HepG2 (cell line): ENCODE measurements around the gene KCNT2. TPM values are rescaled to one million over a fixed set of nuclear protein-coding genes. Genes with fewer than 3 reads are reported as not detected.

Source experiments
- CENPX ChIP-seq: sonication (generic); formaldehyde crosslinking; IDR thresholded peaks from 2 replicates; pipeline ENCODE4 v1.9.0; 2021; ENCODE audit warnings: mild to moderate bottlenecking, missing genetic modification reagents, moderate library complexity
- DR1 ChIP-seq: sonication (generic); formaldehyde crosslinking; IDR thresholded peaks from 2 replicates; pipeline ENCODE4 v1.8.0; 2021; ENCODE audit warnings: mild to moderate bottlenecking, missing genetic modification reagents, inconsistent platforms
- HDAC6 ChIP-seq: fragments of 200-600 bp; sonication (generic); IDR thresholded peaks from 2 replicates; pipeline ENCODE4 v1.7.0; 2017; ENCODE audit warnings: mild to moderate bottlenecking, antibody characterized with exemption, low read length, low read depth
- SIX1 ChIP-seq: sonication (generic); formaldehyde crosslinking; IDR thresholded peaks from 2 replicates; pipeline ENCODE4 v1.4.0; 2020; ENCODE audit warnings: missing genetic modification reagents, borderline replicate concordance
- TCF12 ChIP-seq, 2 experiments: fragments of 450-650 bp in 1 of 2; sonication (generic) in 1 of 2; formaldehyde crosslinking in 1 of 2; IDR thresholded peaks; 2 replicates each; pipeline versions ENCODE4 v1.6.1 to v1.8.0; 2017 to 2022; ENCODE audit warnings: antibody characterized with exemption in 1 of 2, mild to moderate bottlenecking in 1 of 2, missing genetic modification reagents in 1 of 2, moderate library complexity in 1 of 2
- ZNF317 ChIP-seq: sonication (generic); formaldehyde crosslinking; IDR thresholded peaks from 2 replicates; pipeline ENCODE4 v1.5.0; 2020; ENCODE audit warnings: mild to moderate bottlenecking, missing genetic modification reagents
- ZNF510 ChIP-seq: sonication (generic); formaldehyde crosslinking; IDR thresholded peaks from 2 replicates; pipeline ENCODE4 v1.4.0; 2020; ENCODE audit warnings: low read depth, mild to moderate bottlenecking, missing genetic modification reagents
- ZNF7 ChIP-seq: IDR thresholded peaks from 2 replicates; pipeline ENCODE4 v1.6.1; 2016; ENCODE audit warnings: missing biosample characterization, missing genetic modification reagents
- polyA plus RNA-seq, 8 experiments: library from polyadenylated mRNA; depleted of rRNA in 3 of 8; stranded (reverse) in 7 of 8; unstranded in 1 of 8; fragments of >200 nt; fragmentation: Illumina TruSeq in 4 of 8; extraction: Trizol in 4 of 8; gene quantifications; 2 replicates each; pipeline versions ENCODE4 v1.2.1 to v1.2.3, GENCODE V29; 2011 to 2016; ENCODE audit warnings: low read depth in 4 of 8, missing spikeins in 1 of 8, mixed read lengths in 1 of 8; ENCODE audit not compliant: insufficient read depth in 1 of 8
- total RNA-seq, 5 experiments: library from RNA; depleted of rRNA; stranded (reverse); fragments of >200 nt; fragmentation: Illumina TruSeq; extraction: Trizol; gene quantifications; 2 replicates each; pipeline ENCODE4 v1.2.3, GENCODE V29; 2016; ENCODE audit warnings: low read depth in 1 of 5
- TF ChIP-seq, protein P1 (sequence below): sonication (generic); formaldehyde crosslinking; IDR thresholded peaks from 2 replicates; pipeline ENCODE4 v1.5.1; 2020; ENCODE audit warnings: mild to moderate bottlenecking, missing genetic modification reagents, borderline replicate concordance
- TF ChIP-seq, protein P2 (sequence below): sonication (generic); formaldehyde crosslinking; IDR thresholded peaks from 2 replicates; pipeline ENCODE4 v1.4.0; 2020; ENCODE audit warnings: missing genetic modification reagents, mild to moderate bottlenecking, borderline replicate concordance
- TF ChIP-seq, protein P3 (sequence below): sonication (generic); formaldehyde crosslinking; IDR thresholded peaks from 2 replicates; pipeline ENCODE4 v1.5.0; 2020; ENCODE audit warnings: mild to moderate bottlenecking, missing genetic modification reagents
- TF ChIP-seq, protein P4 (sequence below): sonication (generic); formaldehyde crosslinking; IDR thresholded peaks from 2 replicates; pipeline ENCODE4 v1.4.0; 2020; ENCODE audit warnings: missing genetic modification reagents
- TF ChIP-seq, protein P5 (sequence below): IDR thresholded peaks from 2 replicates; pipeline ENCODE4 v1.6.1; 2018; ENCODE audit warnings: missing genetic modification reagents
- TF ChIP-seq, protein P6 (sequence below): sonication (generic); formaldehyde crosslinking; IDR thresholded peaks from 2 replicates; pipeline ENCODE4 v1.8.0; 2022; ENCODE audit warnings: mild to moderate bottlenecking, missing genetic modification reagents, moderate library complexity

KCNT2 gene
- total and polyA plus RNA-seq, 2 of the 13 experiments (the other 11 are each of a cell fraction or from before 2014, with no cell fraction given) = not detected

DNA sequence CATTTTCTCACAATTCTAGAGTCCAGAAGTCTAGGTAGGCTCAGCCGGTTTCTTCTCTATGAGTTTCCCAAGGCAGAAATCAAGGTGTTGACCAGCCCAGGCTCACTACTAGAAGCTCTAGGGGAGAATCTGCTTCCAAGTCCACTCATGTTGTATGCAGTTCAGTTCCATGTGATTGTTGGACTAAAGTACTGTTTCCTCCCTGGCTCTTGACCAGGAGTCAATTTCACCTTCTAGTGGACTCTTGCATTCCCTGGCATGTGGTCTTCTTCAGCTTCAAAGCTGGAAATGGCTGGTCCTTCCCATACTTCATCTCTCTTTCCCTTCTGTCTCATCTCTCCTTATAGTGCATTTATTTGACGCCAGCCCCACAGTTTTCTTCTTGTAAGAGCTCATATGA lies 153.4 kb downstream of the KCNT2 start (continued):
- TF ChIP-seq CENPX (no peak), ZNF317 (no peak), ZNF510 (CRISPR knock-in tag) (no peak), DR1 (CRISPR knock-in tag) (no peak), SIX1 (CRISPR knock-in tag) (no peak), HDAC6 (no peak), ZNF7 (CRISPR knock-in tag) (no peak), TCF12 (IDR thresholded peaks at IDR 0.05) (no peak), TCF12 (CRISPR knock-in tag; IDR thresholded peaks at IDR 0.05) (no peak)
- TF ChIP-seq, protein P1, sequence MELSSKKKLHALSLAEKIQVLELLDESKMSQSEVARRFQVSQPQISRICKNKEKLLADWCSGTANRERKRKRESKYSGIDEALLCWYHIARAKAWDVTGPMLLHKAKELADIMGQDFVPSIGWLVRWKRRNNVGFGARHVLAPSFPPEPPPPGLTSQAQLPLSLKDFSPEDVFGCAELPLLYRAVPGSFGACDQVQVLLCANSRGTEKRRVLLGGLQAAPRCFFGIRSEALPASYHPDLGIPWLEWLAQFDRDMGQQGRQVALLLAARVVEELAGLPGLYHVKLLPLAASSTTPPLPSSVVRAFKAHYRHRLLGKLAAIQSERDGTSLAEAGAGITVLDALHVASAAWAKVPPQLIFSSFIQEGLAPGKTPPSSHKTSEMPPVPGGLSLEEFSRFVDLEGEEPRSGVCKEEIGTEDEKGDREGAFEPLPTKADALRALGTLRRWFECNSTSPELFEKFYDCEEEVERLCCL (CRISPR knock-in tag) = no peak
- TF ChIP-seq, protein P2, sequence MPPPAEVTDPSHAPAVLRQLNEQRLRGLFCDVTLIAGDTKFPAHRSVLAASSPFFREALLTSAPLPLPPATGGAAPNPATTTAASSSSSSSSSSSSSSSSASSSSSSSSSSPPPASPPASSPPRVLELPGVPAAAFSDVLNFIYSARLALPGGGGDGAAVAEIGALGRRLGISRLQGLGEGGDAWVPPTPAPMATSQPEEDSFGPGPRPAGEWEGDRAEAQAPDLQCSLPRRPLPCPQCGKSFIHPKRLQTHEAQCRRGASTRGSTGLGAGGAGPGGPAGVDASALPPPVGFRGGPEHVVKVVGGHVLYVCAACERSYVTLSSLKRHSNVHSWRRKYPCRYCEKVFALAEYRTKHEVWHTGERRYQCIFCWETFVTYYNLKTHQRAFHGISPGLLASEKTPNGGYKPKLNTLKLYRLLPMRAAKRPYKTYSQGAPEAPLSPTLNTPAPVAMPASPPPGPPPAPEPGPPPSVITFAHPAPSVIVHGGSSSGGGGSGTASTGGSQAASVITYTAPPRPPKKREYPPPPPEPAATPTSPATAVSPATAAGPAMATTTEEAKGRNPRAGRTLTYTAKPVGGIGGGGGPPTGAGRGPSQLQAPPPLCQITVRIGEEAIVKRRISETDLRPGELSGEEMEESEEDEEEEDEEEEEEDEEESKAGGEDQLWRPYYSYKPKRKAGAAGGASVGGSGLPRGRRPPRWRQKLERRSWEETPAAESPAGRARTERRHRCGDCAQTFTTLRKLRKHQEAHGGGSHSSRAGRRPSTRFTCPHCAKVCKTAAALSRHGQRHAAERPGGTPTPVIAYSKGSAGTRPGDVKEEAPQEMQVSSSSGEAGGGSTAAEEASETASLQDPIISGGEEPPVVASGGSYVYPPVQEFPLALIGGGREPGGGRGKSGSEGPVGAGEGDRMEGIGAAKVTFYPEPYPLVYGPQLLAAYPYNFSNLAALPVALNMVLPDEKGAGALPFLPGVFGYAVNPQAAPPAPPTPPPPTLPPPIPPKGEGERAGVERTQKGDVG = no peak
- TF ChIP-seq, protein P3, sequence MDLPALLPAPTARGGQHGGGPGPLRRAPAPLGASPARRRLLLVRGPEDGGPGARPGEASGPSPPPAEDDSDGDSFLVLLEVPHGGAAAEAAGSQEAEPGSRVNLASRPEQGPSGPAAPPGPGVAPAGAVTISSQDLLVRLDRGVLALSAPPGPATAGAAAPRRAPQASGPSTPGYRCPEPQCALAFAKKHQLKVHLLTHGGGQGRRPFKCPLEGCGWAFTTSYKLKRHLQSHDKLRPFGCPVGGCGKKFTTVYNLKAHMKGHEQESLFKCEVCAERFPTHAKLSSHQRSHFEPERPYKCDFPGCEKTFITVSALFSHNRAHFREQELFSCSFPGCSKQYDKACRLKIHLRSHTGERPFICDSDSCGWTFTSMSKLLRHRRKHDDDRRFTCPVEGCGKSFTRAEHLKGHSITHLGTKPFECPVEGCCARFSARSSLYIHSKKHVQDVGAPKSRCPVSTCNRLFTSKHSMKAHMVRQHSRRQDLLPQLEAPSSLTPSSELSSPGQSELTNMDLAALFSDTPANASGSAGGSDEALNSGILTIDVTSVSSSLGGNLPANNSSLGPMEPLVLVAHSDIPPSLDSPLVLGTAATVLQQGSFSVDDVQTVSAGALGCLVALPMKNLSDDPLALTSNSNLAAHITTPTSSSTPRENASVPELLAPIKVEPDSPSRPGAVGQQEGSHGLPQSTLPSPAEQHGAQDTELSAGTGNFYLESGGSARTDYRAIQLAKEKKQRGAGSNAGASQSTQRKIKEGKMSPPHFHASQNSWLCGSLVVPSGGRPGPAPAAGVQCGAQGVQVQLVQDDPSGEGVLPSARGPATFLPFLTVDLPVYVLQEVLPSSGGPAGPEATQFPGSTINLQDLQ = no peak
- TF ChIP-seq, protein P4, sequence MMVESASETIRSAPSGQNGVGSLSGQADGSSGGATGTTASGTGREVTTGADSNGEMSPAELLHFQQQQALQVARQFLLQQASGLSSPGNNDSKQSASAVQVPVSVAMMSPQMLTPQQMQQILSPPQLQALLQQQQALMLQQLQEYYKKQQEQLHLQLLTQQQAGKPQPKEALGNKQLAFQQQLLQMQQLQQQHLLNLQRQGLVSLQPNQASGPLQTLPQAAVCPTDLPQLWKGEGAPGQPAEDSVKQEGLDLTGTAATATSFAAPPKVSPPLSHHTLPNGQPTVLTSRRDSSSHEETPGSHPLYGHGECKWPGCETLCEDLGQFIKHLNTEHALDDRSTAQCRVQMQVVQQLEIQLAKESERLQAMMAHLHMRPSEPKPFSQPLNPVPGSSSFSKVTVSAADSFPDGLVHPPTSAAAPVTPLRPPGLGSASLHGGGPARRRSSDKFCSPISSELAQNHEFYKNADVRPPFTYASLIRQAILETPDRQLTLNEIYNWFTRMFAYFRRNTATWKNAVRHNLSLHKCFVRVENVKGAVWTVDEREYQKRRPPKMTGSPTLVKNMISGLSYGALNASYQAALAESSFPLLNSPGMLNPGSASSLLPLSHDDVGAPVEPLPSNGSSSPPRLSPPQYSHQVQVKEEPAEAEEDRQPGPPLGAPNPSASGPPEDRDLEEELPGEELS (CRISPR knock-in tag) = no peak
- TF ChIP-seq, protein P5, sequence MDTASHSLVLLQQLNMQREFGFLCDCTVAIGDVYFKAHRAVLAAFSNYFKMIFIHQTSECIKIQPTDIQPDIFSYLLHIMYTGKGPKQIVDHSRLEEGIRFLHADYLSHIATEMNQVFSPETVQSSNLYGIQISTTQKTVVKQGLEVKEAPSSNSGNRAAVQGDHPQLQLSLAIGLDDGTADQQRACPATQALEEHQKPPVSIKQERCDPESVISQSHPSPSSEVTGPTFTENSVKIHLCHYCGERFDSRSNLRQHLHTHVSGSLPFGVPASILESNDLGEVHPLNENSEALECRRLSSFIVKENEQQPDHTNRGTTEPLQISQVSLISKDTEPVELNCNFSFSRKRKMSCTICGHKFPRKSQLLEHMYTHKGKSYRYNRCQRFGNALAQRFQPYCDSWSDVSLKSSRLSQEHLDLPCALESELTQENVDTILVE = no peak
- TF ChIP-seq, protein P6, sequence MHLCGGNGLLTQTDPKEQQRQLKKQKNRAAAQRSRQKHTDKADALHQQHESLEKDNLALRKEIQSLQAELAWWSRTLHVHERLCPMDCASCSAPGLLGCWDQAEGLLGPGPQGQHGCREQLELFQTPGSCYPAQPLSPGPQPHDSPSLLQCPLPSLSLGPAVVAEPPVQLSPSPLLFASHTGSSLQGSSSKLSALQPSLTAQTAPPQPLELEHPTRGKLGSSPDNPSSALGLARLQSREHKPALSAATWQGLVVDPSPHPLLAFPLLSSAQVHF (CRISPR knock-in tag) = no peak
